Measurements from ENCODE around the gene GNE.

The GNE gene

DNA sequence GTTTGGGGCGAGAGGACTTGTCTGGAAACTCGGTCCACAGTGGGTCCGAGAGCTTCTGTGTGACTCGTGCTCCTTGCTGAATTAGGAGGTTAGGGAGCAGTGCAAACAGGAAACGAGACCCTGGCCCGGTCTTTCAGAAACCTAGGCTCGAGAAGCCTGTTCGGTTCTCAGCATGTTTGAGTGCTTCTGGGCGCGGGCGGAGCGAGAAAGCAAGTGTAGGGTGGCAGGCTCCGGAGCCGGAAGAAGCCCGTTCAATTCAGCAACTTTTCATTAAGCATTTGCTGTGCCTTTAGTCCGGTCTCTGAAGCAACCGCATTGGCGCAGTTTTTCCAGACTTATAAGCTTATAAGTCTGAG lies 67.0 kb downstream of the GNE start:
- Histone ChIP-seq H3K4me1 (ENCODE audit: control insufficient read depth, insufficient read depth, low read length) (0 out of 2 replicates have a peak, but pooled peaks cover 6% of the 10 kb centered on the region), H3K36me3 (ENCODE audit: control insufficient read depth in 2 of 2, insufficient read depth in 1 of 2, low read length in 2 of 2) (peaks cover 0 to 23% of the 10 kb centered on the region in 2 experiments; a peak in 2 of 3 replicates), H3K9me3 (ENCODE audit: control insufficient read depth, insufficient read depth, low read depth, low read length) (no peaks in the 10 kb centered on the region), H3K4me3 (ENCODE audit: low read depth, low read length) (peak overlapping the region; percentile 93), H3K27ac (ENCODE audit: extremely low read depth, low read depth, low read length) (peak overlapping the region; percentile 84; the same call in 1 of the 2 replicates)
- ChIA-PET POLR2A (interaction anchor here (0.8 to 2.6 kb wide), 26 partner anchors 9 to 377 kb away, joined by 3 to 30 read pairs (median 7); partner anchors contain the start of genes CCIN, GLIPR2, GNE and HINT2), CTCF (interaction anchor here (0.6 to 3.6 kb wide), 13 partner anchors 10 to 886 kb away, joined by 3 to 28 read pairs (median 5); no protein-coding TSS in a partner anchor)
- no peak for TF ChIP-seq TCF7L2 (IDR thresholded peaks at IDR 0.05; ENCODE audit: borderline replicate concordance, low read depth, low read length)
- TF ChIP-seq ZNF677 (tag by site-specific recombination; IDR thresholded peaks at IDR 0.05): no peak
- no peak for TF ChIP-seq ZNF10 (tag by site-specific recombination; IDR thresholded peaks at IDR 0.05)
- TF ChIP-seq, protein P1, sequence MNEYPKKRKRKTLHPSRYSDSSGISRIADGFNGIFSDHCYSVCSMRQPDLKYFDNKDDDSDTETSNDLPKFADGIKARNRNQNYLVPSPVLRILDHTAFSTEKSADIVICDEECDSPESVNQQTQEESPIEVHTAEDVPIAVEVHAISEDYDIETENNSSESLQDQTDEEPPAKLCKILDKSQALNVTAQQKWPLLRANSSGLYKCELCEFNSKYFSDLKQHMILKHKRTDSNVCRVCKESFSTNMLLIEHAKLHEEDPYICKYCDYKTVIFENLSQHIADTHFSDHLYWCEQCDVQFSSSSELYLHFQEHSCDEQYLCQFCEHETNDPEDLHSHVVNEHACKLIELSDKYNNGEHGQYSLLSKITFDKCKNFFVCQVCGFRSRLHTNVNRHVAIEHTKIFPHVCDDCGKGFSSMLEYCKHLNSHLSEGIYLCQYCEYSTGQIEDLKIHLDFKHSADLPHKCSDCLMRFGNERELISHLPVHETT (tag by site-specific recombination; IDR thresholded peaks at IDR 0.05): no peak
- no peak for TF ChIP-seq ZNF692 (tag by site-specific recombination; IDR thresholded peaks at IDR 0.05)
- no peak for TF ChIP-seq ZBTB11 (tag by site-specific recombination; conservative IDR thresholded peaks at IDR 0.05; ENCODE audit: low read depth)

- Histone ChIP-seq H3K4me1 (ENCODE audit: control insufficient read depth, insufficient read depth, low read length) (0 out of 2 replicates have a peak, but pooled peaks cover 6% of the 10 kb centered on the region), H3K4me3 (ENCODE audit: low read depth, low read length) (peak within 1 kb of the TSS; percentile 93), H3K9me3 (ENCODE audit: control insufficient read depth, insufficient read depth, low read depth, low read length) (no peaks in the 10 kb centered on the region), H3K27ac (ENCODE audit: extremely low read depth, low read depth, low read length) (peak within 1 kb of the TSS; percentile 84; the same call in 1 of the 2 replicates), H3K36me3 (ENCODE audit: control insufficient read depth in 2 of 2, insufficient read depth in 1 of 2, low read length in 2 of 2) (peaks cover 0 to 23% of the 10 kb centered on the region in 2 experiments; a peak in 2 of 3 replicates)
- ChIA-PET POLR2A (interaction anchor here (0.6 to 2.6 kb wide), 55 partner anchors 9 to 428 kb away, joined by 3 to 30 read pairs (median 4); partner anchors contain the start of genes CCIN, GLIPR2, GNE and HINT2), CTCF (interaction anchor here (0.6 to 3.6 kb wide), 32 partner anchors 9 to 887 kb away, joined by 3 to 28 read pairs (median 4); partner anchors contain the start of gene OR2S2)
- no peak for TF ChIP-seq ZNF837 (tag by site-specific recombination; IDR thresholded peaks at IDR 0.05)
- TF ChIP-seq ZNF510 (tag by site-specific recombination; IDR thresholded peaks at IDR 0.05; ENCODE audit: insufficient replicate concordance): no peak
- peak; percentile 98 for TF ChIP-seq SP2 (tag by site-specific recombination; IDR thresholded peaks at IDR 0.05)
- TF ChIP-seq ZNF660 (tag by site-specific recombination; IDR thresholded peaks at IDR 0.05): peak; percentile 14; the same call in 1 of the 2 replicates
- TF ChIP-seq ZNF48 (tag by site-specific recombination; IDR thresholded peaks at IDR 0.05): no peak
- TF ChIP-seq ZNF571 (tag by site-specific recombination; IDR thresholded peaks at IDR 0.05): no peak
- TF ChIP-seq TCF7L2 (IDR thresholded peaks at IDR 0.05; ENCODE audit: borderline replicate concordance, low read depth, low read length): no peak
- no peak for TF ChIP-seq ZSCAN16 (tag by site-specific recombination; IDR thresholded peaks at IDR 0.05)
- TF ChIP-seq GLI2 (tag by site-specific recombination; IDR thresholded peaks at IDR 0.05; ENCODE audit: borderline replicate concordance, low read depth): no peak
- no peak for TF ChIP-seq PBX3 (CRISPR knock-in tag; IDR thresholded peaks at IDR 0.05)
- no peak for TF ChIP-seq ZNF155 (tag by site-specific recombination; IDR thresholded peaks at IDR 0.05)
- TF ChIP-seq ZNF664 (tag by site-specific recombination; IDR thresholded peaks at IDR 0.05): no peak
- TF ChIP-seq, protein P2, sequence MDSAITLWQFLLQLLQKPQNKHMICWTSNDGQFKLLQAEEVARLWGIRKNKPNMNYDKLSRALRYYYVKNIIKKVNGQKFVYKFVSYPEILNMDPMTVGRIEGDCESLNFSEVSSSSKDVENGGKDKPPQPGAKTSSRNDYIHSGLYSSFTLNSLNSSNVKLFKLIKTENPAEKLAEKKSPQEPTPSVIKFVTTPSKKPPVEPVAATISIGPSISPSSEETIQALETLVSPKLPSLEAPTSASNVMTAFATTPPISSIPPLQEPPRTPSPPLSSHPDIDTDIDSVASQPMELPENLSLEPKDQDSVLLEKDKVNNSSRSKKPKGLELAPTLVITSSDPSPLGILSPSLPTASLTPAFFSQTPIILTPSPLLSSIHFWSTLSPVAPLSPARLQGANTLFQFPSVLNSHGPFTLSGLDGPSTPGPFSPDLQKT (IDR thresholded peaks at IDR 0.05; ENCODE audit: borderline replicate concordance, low read depth, low read length): peak; percentile 55; the same call in 1 of the 2 replicates
- no peak for TF ChIP-seq HOXC10 (CRISPR knock-in tag; IDR thresholded peaks at IDR 0.05)
- no peak for TF ChIP-seq ZNF138 (tag by site-specific recombination; IDR thresholded peaks at IDR 0.05; ENCODE audit: borderline replicate concordance)
- TF ChIP-seq ZNF169 (tag by site-specific recombination; IDR thresholded peaks at IDR 0.05): no peak
- no peak for TF ChIP-seq ZBTB7A (tag by site-specific recombination; IDR thresholded peaks at IDR 0.05; ENCODE audit: low read depth)
- TF ChIP-seq SCRT1 (tag by site-specific recombination; IDR thresholded peaks at IDR 0.05; ENCODE audit: borderline replicate concordance): no peak
- no peak for TF ChIP-seq ZNF677 (tag by site-specific recombination; IDR thresholded peaks at IDR 0.05)
- TF ChIP-seq REPIN1 (tag by site-specific recombination; IDR thresholded peaks at IDR 0.05; ENCODE audit: low read depth): no peak
Observed at GRCh38 chr9:36190388-36191289, 67.6 kb downstream of the GNE start, which contains the start of gene CLTA. TSS of gene CLTA (plus strand) at chr9:36190921. CDS start at chr9:36191057, 136 bp downstream.
